H1 (cell line): ENCODE results near the gene EVC2. TPM values are rescaled to one million over a fixed set of nuclear protein-coding genes. Genes with fewer than 3 reads are reported as not detected.

Experiments
- CTCF ChIA-PET: fragments of 300-600 bp; sonication (Branson Sonifier 250); formaldehyde crosslinking; loops from one replicate; lab custom pipeline; 2021; ENCODE audit not compliant: partially characterized antibody; lab: Charles Lee
- POLR2A ChIA-PET: fragments of 300-600 bp; sonication (Branson Sonifier 250); formaldehyde crosslinking; loops from one replicate; lab custom pipeline; 2021; ENCODE audit warnings: inconsistent platforms; ENCODE audit not compliant: partially characterized antibody; lab: Charles Lee
- DNase-seq, 2 experiments: peaks; one replicate each; pipeline versions ENCODE4 v3.0.0 to v3.0.0-alpha.2; 2010 to 2022; ENCODE audit warnings: low spot score in 2 of 2, low read depth in 1 of 2, mixed read lengths in 1 of 2
- FAIRE-seq: peaks from 2 replicates; lab custom pipeline; 2011; peaks lifted over from hg19 to GRCh38; lab: Jason Lieb, UNC
- H2AFZ ChIP-seq: 2 replicates; pipeline ENCODE4 v1.8.1; 2012; ENCODE audit warnings: low read length, inconsistent platforms
- H2AK5ac ChIP-seq: 2 replicates; pipeline ENCODE4 v1.6.1; 2013; ENCODE audit warnings: low read depth, low read length
- H2BK120ac ChIP-seq: replicated peaks from 2 replicates; pipeline ENCODE3; 2013; ENCODE audit warnings: low read depth, low read length, inconsistent platforms
- H2BK12ac ChIP-seq: 2 replicates; pipeline ENCODE4 v1.6.1; 2013; ENCODE audit warnings: low read depth, low read length
- H2BK15ac ChIP-seq: 2 replicates; pipeline ENCODE4 v1.6.1; 2013; ENCODE audit warnings: low read length
- H2BK20ac ChIP-seq: 2 replicates; pipeline ENCODE4 v1.6.1; 2013; ENCODE audit warnings: low read length
- H2BK5ac ChIP-seq: 2 replicates; pipeline ENCODE4 v1.6.1; 2013; ENCODE audit warnings: low read depth, low read length
- H3K14ac ChIP-seq: 2 replicates; pipeline ENCODE4 v1.6.1; 2013; ENCODE audit warnings: inconsistent platforms; ENCODE audit not compliant: insufficient read length
- H3K18ac ChIP-seq: 2 replicates; pipeline ENCODE4 v1.6.1; 2013; ENCODE audit warnings: low read length; ENCODE audit errors: extremely low read depth
- H3K23ac ChIP-seq: 2 replicates; pipeline ENCODE4 v1.6.1; 2013; ENCODE audit warnings: inconsistent platforms; ENCODE audit not compliant: insufficient read length
- H3K23me2 ChIP-seq: 2 replicates; pipeline ENCODE4 v1.6.1; 2013; ENCODE audit warnings: low read depth, low read length
- H3K27ac ChIP-seq: 2 replicates; pipeline ENCODE4 v1.6.1; 2011; ENCODE audit warnings: low read depth, low read length, inconsistent platforms
- H3K27me3 ChIP-seq, 4 experiments: replicated peaks in 1 of 4; 1 replicate in 1 of 4; 2 replicates in 3 of 4; pipeline versions ENCODE4 v1.6.1 to v1.8.1; 2011 to 2013; ENCODE audit warnings: low read length in 3 of 4, mild to moderate bottlenecking in 3 of 4, inconsistent platforms in 2 of 4, mixed read lengths in 2 of 4, moderate library complexity in 1 of 4; ENCODE audit not compliant: control insufficient read depth in 3 of 4, insufficient read depth in 3 of 4; ENCODE audit errors: extremely low read depth in 1 of 4
- H3K36me3 ChIP-seq, 4 experiments: 2 replicates each; pipeline versions ENCODE4 v1.6.1 to v1.8.1; 2011 to 2013; ENCODE audit warnings: mild to moderate bottlenecking in 4 of 4, low read length in 3 of 4, moderate library complexity in 2 of 4, control low read depth in 1 of 4, inconsistent platforms in 1 of 4; ENCODE audit not compliant: insufficient read depth in 4 of 4, control insufficient read depth in 2 of 4
- H3K4ac ChIP-seq: replicated peaks from 2 replicates; pipeline ENCODE3; 2013; ENCODE audit warnings: low read length, low read depth, mixed read lengths, inconsistent platforms; ENCODE audit not compliant: insufficient read length
- H3K4me1 ChIP-seq, 4 experiments: replicated peaks in 1 of 4; 1 replicate in 1 of 4; 2 replicates in 3 of 4; pipeline versions ENCODE4 v1.6.1 to v1.8.1; 2011 to 2013; ENCODE audit warnings: low read length in 3 of 4, inconsistent platforms in 2 of 4, mixed read lengths in 1 of 4; ENCODE audit not compliant: insufficient read depth in 4 of 4, control insufficient read depth in 3 of 4
- H3K4me2 ChIP-seq, 2 experiments: 2 replicates each; pipeline versions ENCODE4 v1.6.1 to v1.8.1; 2011 to 2013; ENCODE audit warnings: low read depth in 2 of 2, low read length in 2 of 2, control low read depth in 1 of 2, inconsistent platforms in 1 of 2, mild to moderate bottlenecking in 1 of 2; ENCODE audit not compliant: insufficient read depth in 1 of 2
- H3K4me3 ChIP-seq, 4 experiments: fragments of 200-600, 300-600 bp in 1 of 4; sonication (generic), shearing (Covaris generic), sonication (Bioruptor Twin) in 1 of 4; 2 replicates each; pipeline versions ENCODE4 v1.5.1 to v1.8.1; 2011 to 2016; ENCODE audit warnings: low read length in 4 of 4, low read depth in 3 of 4, control low read depth in 2 of 4, inconsistent platforms in 2 of 4, mild to moderate bottlenecking in 2 of 4, mixed read lengths in 1 of 4, moderate library complexity in 1 of 4; ENCODE audit not compliant: insufficient read depth in 2 of 4; ENCODE audit errors: extremely low read depth in 1 of 4
- H3K56ac ChIP-seq: replicated peaks from 2 replicates; pipeline ENCODE3; 2013; ENCODE audit warnings: low read depth, mild to moderate bottlenecking, mixed read lengths, low read length, inconsistent platforms; ENCODE audit not compliant: insufficient read length
- H3K79me1 ChIP-seq: 2 replicates; pipeline ENCODE4 v1.6.1; 2013; ENCODE audit warnings: low read depth, low read length, control low read depth
- H3K79me2 ChIP-seq, 2 experiments: 2 replicates each; pipeline versions ENCODE4 v1.6.1 to v1.8.1; 2012 to 2013; ENCODE audit warnings: low read length in 2 of 2, mild to moderate bottlenecking in 2 of 2, inconsistent platforms in 1 of 2; ENCODE audit not compliant: insufficient read depth in 2 of 2, control insufficient read depth in 1 of 2
- H3K9ac ChIP-seq, 4 experiments: replicated peaks in 1 of 4; 1 replicate in 1 of 4; 2 replicates in 3 of 4; pipeline versions ENCODE4 v1.6.1 to v1.8.1; 2011 to 2013; ENCODE audit warnings: low read depth in 3 of 4, low read length in 3 of 4, control low read depth in 2 of 4, mild to moderate bottlenecking in 2 of 4, moderate library complexity in 2 of 4, inconsistent platforms in 1 of 4; ENCODE audit errors: extremely low read depth in 1 of 4
- H3K9me3 ChIP-seq, 2 experiments: 2 replicates each; pipeline versions ENCODE4 v1.6.1 to v1.8.1; 2012 to 2013; ENCODE audit warnings: mild to moderate bottlenecking in 2 of 2, moderate library complexity in 2 of 2, control low read depth in 1 of 2, inconsistent platforms in 1 of 2, low read depth in 1 of 2, low read length in 1 of 2, mixed read lengths in 1 of 2; ENCODE audit not compliant: insufficient read depth in 2 of 2
- H4K20me1 ChIP-seq, 2 experiments: replicated peaks in 1 of 2; 2 replicates each; pipeline versions ENCODE3 to v1.8.1; 2011 to 2013; ENCODE audit warnings: inconsistent platforms in 2 of 2, low read length in 2 of 2, mild to moderate bottlenecking in 1 of 2; ENCODE audit not compliant: insufficient read depth in 2 of 2, control insufficient read depth in 1 of 2
- H4K5ac ChIP-seq: 2 replicates; pipeline ENCODE4 v1.6.1; 2013; ENCODE audit warnings: low read length, low read depth, mixed read lengths, inconsistent platforms; ENCODE audit not compliant: insufficient read length
- H4K8ac ChIP-seq: 2 replicates; pipeline ENCODE4 v1.8.0; 2013; ENCODE audit warnings: mild to moderate bottlenecking, moderate library complexity, low read length, inconsistent platforms; ENCODE audit not compliant: insufficient read depth; ENCODE audit errors: extremely low read depth
- H4K91ac ChIP-seq: replicated peaks from 2 replicates; pipeline ENCODE3; 2013; ENCODE audit warnings: low read length, mixed read lengths, inconsistent platforms; ENCODE audit not compliant: insufficient read length
- CBX5 ChIP-seq: fragments of 300-800, 300-1000 bp; sonication (generic); IDR thresholded peaks from 2 replicates; pipeline ENCODE4 v1.7.1; 2016; ENCODE audit warnings: antibody characterized with exemption, low read length, low read depth
- CBX8 ChIP-seq: fragments of 300-800, 300-1000 bp; sonication (generic); IDR thresholded peaks from 2 replicates; pipeline ENCODE4 v1.7.1; 2016; ENCODE audit warnings: low read depth, low read length, borderline replicate concordance
- CEBPB ChIP-seq: IDR thresholded peaks from 2 replicates; pipeline ENCODE4 v1.6.1; 2012; ENCODE audit warnings: low read depth, low read length
- CHD2 ChIP-seq: IDR thresholded peaks from 2 replicates; pipeline ENCODE4 v1.6.1; 2012; ENCODE audit warnings: low read length, improper control_type of control experiment
- CREB1 ChIP-seq: IDR thresholded peaks from 2 replicates; pipeline ENCODE4 v1.6.1; 2012; ENCODE audit warnings: inconsistent platforms
- E2F6 ChIP-seq: IDR thresholded peaks from 2 replicates; pipeline ENCODE4 v1.6.1; 2012; ENCODE audit warnings: inconsistent platforms
- HDAC6 ChIP-seq: IDR thresholded peaks from one replicate; pipeline ENCODE4 v1.7.1; 2012; ENCODE audit warnings: low read depth, mild to moderate bottlenecking, inconsistent platforms, low read length, moderate library complexity
- SIX5 ChIP-seq: IDR thresholded peaks from 2 replicates; pipeline ENCODE4 v1.6.1; 2011; ENCODE audit warnings: mild to moderate bottlenecking, low read depth, low read length
- SRF ChIP-seq: IDR thresholded peaks from 2 replicates; pipeline ENCODE4 v1.6.1; 2011; ENCODE audit warnings: mild to moderate bottlenecking, low read depth, low read length, moderate library complexity
- WGBS, 2 experiments: shearing (Covaris generic) in 1 of 2; methylation state at CpG; one replicate each; pipeline versions ENCODE4 v1.1.6 to v1.1.7; 2013 to 2015; ENCODE audit warnings: low lambda C conversion rate in 2 of 2, mixed read lengths in 2 of 2, inconsistent platforms in 1 of 2, low coverage in 1 of 2, missing lambda C conversion rate in 1 of 2; ENCODE audit not compliant: insufficient replicate concordance in 2 of 2, insufficient coverage in 1 of 2, insufficient read length in 1 of 2; ENCODE audit errors: extremely low coverage in 1 of 2, missing lambda C conversion rate in 1 of 2; 5-methylcytosine and 5-hydroxymethylcytosine counted together
- polyA plus RNA-seq, 7 experiments: library from polyadenylated mRNA; depleted of rRNA in 3 of 7; stranded (reverse) in 5 of 7; unstranded in 2 of 7; fragments of >200 nt in 5 of 7; fragments of 200-250 nt in 2 of 7; gene quantifications; 1 replicate in 5 of 7; 2 replicates in 1 of 7; 4 replicates in 1 of 7; pipeline versions ENCODE4 v1.2.1 to v1.2.3, GENCODE V29; 2011 to 2013; ENCODE audit warnings: missing spikeins in 2 of 7, mixed read lengths in 2 of 7
- total RNA-seq: library from RNA; stranded (reverse); fragmentation: NEBNext Ultra II Directional; extraction: Animal tissue kit (Norgen Biotek cat#: 25700); gene quantifications from 2 replicates; pipeline ENCODE4 v1.2.1, GENCODE V29; 2021

Gene EVC2
- total and polyA plus RNA-seq, 2 of the 8 experiments (the other 6 are each of a cell fraction or from before 2014, with no cell fraction given), result 0.73 to 5.9 TPM

GRCh38 chr4:5619913-5620625, 88.3 kb downstream of the EVC2 start:
- Histone ChIP-seq H3K36me3 (peaks cover 0 to 12% (median 2%) of the 10 kb centered on the region in 4 experiments; a peak in 3 of 8 replicates), H3K4me2 (no peak overlapping the region), H2AK5ac (no peak overlapping the region), H3K79me2 (no peaks in the 10 kb centered on the region), H2BK15ac (no peak overlapping the region), H3K27me3 (no peaks in the 10 kb centered on the region), H3K23ac (no peak overlapping the region), H2BK20ac (no peak overlapping the region), H3K9ac (no peak overlapping the region), H2BK120ac (no peak overlapping the region), H2BK12ac (no peak overlapping the region), H3K18ac (no peak overlapping the region), H3K56ac (no peak overlapping the region), H4K91ac (no peak overlapping the region), H3K14ac (no peak overlapping the region), H3K4me3 (no peak overlapping the region), H3K23me2 (no peaks in the 10 kb centered on the region), H4K8ac (no peak overlapping the region), H2BK5ac (no peak overlapping the region), H3K9me3 (no peaks in the 10 kb centered on the region), H4K5ac (no peak overlapping the region), H3K27ac (no peak overlapping the region), H3K4me1 (no peaks in the 10 kb centered on the region), H3K79me1 (no peaks in the 10 kb centered on the region), H4K20me1 (no peaks in the 10 kb centered on the region), H3K4ac (no peak overlapping the region), H2AFZ (no peak overlapping the region)
- ChIA-PET CTCF (interaction anchor here (2.3 to 2.8 kb wide), 3 partner anchors 14 to 18 kb away, joined by 8 to 13 read pairs (median 9); no protein-coding TSS in a partner anchor), POLR2A (no interaction called here)
- WGBS, 2 experiments, result 93% methylated on average over 14 of the region's 14 CpGs; no CpG with 5 or more reads in 1 of the 2 experiments
- DNase-seq, result no peak
- no peak for FAIRE-seq
- TF ChIP-seq HDAC6 (no peak), CHD2 (no peak), CREB1 (no peak), SRF (no peak), CEBPB (no peak), CBX8 (no peak), SIX5 (no peak), CBX5 (no peak), E2F6 (no peak)
